GM12878 (cell line): ENCODE data around the gene EIF3D. TPM values are rescaled to one million over a fixed set of nuclear protein-coding genes. Genes with fewer than 3 reads are reported as not detected.
A peak's percentile ranks its signal among the peaks of the same experiment; 100 is the strongest.

Experiments used
- CHD1 ChIP-seq: IDR thresholded peaks from 2 replicates; pipeline ENCODE4 v1.6.1; 2012; ENCODE audit warnings: low read depth, low read length, improper control_type of control experiment
- EED ChIP-seq: sonication (generic); IDR thresholded peaks from 2 replicates; pipeline ENCODE4 v1.6.1; 2016; ENCODE audit warnings: antibody characterized with exemption, low read depth
- HDGF ChIP-seq: fragments of 450-650 bp; IDR thresholded peaks from 2 replicates; pipeline ENCODE4 v1.6.1; 2016; ENCODE audit warnings: antibody characterized with exemption
- IKZF1 ChIP-seq: fragments of 450-650 bp; conservative IDR thresholded peaks from 2 replicates; pipeline ENCODE4 v1.6.1; 2017; ENCODE audit warnings: antibody characterized with exemption, mild to moderate bottlenecking
- RUNX3 ChIP-seq: IDR thresholded peaks from 2 replicates; pipeline ENCODE4 v1.6.1; 2012; ENCODE audit warnings: low read length, inconsistent platforms
- SP1 ChIP-seq: IDR thresholded peaks from one replicate; pipeline ENCODE4 v1.6.1; 2011; ENCODE audit warnings: low read depth, low read length
- TCF12 ChIP-seq: IDR thresholded peaks from 2 replicates; pipeline ENCODE4 v1.6.1; 2011; ENCODE audit warnings: low read depth, mild to moderate bottlenecking, low read length
- polyA plus RNA-seq, 11 experiments: library from polyadenylated mRNA; depleted of rRNA in 4 of 11; unstranded in 6 of 11; stranded (reverse) in 5 of 11; fragments of >200 nt; fragmentation: Nextera tagmentation in 4 of 11; fragmentation: Illumina TruSeq in 1 of 11; extraction: Ambion mirVana in 4 of 11; extraction: Trizol in 1 of 11; gene quantifications; 1 replicate in 1 of 11; 2 replicates in 10 of 11; pipeline versions ENCODE4 v1.2.1 to v1.2.3, GENCODE V29; 2011 to 2016; ENCODE audit warnings: inconsistent platforms in 2 of 11, missing spikeins in 2 of 11, low read depth in 1 of 11
- total RNA-seq, 4 experiments: library from RNA; depleted of rRNA in 3 of 4; stranded (reverse); fragments of >200 nt in 3 of 4; fragmentation: Illumina TruSeq in 1 of 4; extraction: Trizol in 1 of 4; gene quantifications; 2 replicates each; pipeline versions ENCODE4 v1.2.1 to v1.2.3, GENCODE V29; 2013 to 2021
- TF ChIP-seq, protein P1 (sequence below): IDR thresholded peaks from 2 replicates; pipeline ENCODE4 v1.6.1; 2012; ENCODE audit warnings: improper control_type of control experiment, low read depth, low read length; ENCODE audit not compliant: insufficient replicate concordance
- TF ChIP-seq, protein P2 (sequence below): fragments of 450-650 bp; formaldehyde crosslinking; IDR thresholded peaks from 2 replicates; pipeline ENCODE4 v1.4.0; 2020; ENCODE audit warnings: mild to moderate bottlenecking, moderate library complexity
- TF ChIP-seq, protein P3 (sequence below): fragments of 150-350 bp; IDR thresholded peaks from 2 replicates; pipeline ENCODE4 v1.6.1; 2014; ENCODE audit warnings: mild to moderate bottlenecking, low read depth, low read length

Gene EIF3D
- total and polyA plus RNA-seq, 10 of the 15 experiments (the other 5 are each of a cell fraction or from before 2014, with no cell fraction given) = 240 to 558 (median 420) TPM

DNA sequence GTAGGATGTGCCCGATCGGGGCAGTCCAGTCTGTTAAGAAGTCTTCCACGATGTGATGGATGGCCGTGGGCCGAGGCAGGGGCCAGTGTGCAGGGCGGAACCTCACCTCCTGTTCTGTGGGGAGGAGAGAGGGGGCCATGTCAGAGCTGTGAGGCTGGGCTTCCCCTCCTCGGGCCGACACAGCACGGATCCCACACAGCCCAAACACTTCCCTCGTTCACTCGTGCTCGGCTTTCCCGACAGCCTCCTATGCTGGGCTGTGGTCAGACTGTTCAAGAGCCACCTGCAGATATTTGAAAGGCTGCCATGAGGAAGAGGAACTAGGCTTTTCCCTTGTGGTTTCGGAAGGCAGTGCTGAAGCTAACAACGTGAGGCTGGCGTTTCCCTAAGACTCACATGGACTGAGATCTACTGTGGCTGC lies 35.3 kb downstream of the EIF3D start (continued):
- TF ChIP-seq EED = peak; percentile 95
- TF ChIP-seq, protein P1, sequence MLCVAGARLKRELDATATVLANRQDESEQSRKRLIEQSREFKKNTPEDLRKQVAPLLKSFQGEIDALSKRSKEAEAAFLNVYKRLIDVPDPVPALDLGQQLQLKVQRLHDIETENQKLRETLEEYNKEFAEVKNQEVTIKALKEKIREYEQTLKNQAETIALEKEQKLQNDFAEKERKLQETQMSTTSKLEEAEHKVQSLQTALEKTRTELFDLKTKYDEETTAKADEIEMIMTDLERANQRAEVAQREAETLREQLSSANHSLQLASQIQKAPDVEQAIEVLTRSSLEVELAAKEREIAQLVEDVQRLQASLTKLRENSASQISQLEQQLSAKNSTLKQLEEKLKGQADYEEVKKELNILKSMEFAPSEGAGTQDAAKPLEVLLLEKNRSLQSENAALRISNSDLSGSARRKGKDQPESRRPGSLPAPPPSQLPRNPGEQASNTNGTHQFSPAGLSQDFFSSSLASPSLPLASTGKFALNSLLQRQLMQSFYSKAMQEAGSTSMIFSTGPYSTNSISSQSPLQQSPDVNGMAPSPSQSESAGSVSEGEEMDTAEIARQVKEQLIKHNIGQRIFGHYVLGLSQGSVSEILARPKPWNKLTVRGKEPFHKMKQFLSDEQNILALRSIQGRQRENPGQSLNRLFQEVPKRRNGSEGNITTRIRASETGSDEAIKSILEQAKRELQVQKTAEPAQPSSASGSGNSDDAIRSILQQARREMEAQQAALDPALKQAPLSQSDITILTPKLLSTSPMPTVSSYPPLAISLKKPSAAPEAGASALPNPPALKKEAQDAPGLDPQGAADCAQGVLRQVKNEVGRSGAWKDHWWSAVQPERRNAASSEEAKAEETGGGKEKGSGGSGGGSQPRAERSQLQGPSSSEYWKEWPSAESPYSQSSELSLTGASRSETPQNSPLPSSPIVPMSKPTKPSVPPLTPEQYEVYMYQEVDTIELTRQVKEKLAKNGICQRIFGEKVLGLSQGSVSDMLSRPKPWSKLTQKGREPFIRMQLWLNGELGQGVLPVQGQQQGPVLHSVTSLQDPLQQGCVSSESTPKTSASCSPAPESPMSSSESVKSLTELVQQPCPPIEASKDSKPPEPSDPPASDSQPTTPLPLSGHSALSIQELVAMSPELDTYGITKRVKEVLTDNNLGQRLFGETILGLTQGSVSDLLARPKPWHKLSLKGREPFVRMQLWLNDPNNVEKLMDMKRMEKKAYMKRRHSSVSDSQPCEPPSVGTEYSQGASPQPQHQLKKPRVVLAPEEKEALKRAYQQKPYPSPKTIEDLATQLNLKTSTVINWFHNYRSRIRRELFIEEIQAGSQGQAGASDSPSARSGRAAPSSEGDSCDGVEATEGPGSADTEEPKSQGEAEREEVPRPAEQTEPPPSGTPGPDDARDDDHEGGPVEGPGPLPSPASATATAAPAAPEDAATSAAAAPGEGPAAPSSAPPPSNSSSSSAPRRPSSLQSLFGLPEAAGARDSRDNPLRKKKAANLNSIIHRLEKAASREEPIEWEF = no peak
- TF ChIP-seq CHD1 = no peak
- TF ChIP-seq IKZF1 = peak; percentile 93
- TF ChIP-seq SP1 = no peak
- TF ChIP-seq TCF12 = peak; percentile 63; the same call in 1 of the 2 replicates
- TF ChIP-seq, protein P2, sequence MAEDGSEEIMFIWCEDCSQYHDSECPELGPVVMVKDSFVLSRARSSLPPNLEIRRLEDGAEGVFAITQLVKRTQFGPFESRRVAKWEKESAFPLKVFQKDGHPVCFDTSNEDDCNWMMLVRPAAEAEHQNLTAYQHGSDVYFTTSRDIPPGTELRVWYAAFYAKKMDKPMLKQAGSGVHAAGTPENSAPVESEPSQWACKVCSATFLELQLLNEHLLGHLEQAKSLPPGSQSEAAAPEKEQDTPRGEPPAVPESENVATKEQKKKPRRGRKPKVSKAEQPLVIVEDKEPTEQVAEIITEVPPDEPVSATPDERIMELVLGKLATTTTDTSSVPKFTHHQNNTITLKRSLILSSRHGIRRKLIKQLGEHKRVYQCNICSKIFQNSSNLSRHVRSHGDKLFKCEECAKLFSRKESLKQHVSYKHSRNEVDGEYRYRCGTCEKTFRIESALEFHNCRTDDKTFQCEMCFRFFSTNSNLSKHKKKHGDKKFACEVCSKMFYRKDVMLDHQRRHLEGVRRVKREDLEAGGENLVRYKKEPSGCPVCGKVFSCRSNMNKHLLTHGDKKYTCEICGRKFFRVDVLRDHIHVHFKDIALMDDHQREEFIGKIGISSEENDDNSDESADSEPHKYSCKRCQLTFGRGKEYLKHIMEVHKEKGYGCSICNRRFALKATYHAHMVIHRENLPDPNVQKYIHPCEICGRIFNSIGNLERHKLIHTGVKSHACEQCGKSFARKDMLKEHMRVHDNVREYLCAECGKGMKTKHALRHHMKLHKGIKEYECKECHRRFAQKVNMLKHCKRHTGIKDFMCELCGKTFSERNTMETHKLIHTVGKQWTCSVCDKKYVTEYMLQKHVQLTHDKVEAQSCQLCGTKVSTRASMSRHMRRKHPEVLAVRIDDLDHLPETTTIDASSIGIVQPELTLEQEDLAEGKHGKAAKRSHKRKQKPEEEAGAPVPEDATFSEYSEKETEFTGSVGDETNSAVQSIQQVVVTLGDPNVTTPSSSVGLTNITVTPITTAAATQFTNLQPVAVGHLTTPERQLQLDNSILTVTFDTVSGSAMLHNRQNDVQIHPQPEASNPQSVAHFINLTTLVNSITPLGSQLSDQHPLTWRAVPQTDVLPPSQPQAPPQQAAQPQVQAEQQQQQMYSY (CRISPR knock-in tag) = no peak
- TF ChIP-seq RUNX3 = peak; percentile 98
- TF ChIP-seq, protein P3, sequence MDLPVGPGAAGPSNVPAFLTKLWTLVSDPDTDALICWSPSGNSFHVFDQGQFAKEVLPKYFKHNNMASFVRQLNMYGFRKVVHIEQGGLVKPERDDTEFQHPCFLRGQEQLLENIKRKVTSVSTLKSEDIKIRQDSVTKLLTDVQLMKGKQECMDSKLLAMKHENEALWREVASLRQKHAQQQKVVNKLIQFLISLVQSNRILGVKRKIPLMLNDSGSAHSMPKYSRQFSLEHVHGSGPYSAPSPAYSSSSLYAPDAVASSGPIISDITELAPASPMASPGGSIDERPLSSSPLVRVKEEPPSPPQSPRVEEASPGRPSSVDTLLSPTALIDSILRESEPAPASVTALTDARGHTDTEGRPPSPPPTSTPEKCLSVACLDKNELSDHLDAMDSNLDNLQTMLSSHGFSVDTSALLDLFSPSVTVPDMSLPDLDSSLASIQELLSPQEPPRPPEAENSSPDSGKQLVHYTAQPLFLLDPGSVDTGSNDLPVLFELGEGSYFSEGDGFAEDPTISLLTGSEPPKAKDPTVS = no peak
- no peak for TF ChIP-seq HDGF
